GM12878 (cell line): ENCODE results near the gene ANKRD28. TPM values are rescaled to one million over a fixed set of nuclear protein-coding genes. Genes with fewer than 3 reads are reported as not detected.

Source experiments
- ATAC-seq: fragments of 200-7000 bp; cut with Tn5 transposase; 3 replicates; pipeline ENCODE4 v1.9.1; 2020; ENCODE audit warnings: mild to moderate bottlenecking, moderate library complexity
- BruUV-seq: library from RNA; stranded (reverse); fragments of 400-500 nt; replicated peaks from 2 replicates; lab custom pipeline; 2021; lab: Mats Ljungman, UMichigan
- CTCF ChIA-PET: fragments of 300-600 bp; sonication (Branson Sonifier 250); formaldehyde crosslinking; extraction: SDS; loops from one replicate; lab custom pipeline; 2021; ENCODE audit warnings: inconsistent platforms; lab: Yijun Ruan, JAX
- POLR2A ChIA-PET: fragments of 350-600 bp; formaldehyde crosslinking; extraction: SDS; loops from one replicate; lab custom pipeline; 2021; ENCODE audit warnings: inconsistent platforms; lab: Charles Lee
- RAD21 ChIA-PET: fragments of 300-600 bp; sonication (Branson Sonifier 250); formaldehyde crosslinking; loops from one replicate; lab custom pipeline; 2023; ENCODE audit warnings: antibody characterized with exemption; ENCODE audit not compliant: unreplicated experiment; lab: Charles Lee
- SMC1A ChIA-PET: fragments of 300-600 bp; sonication (Branson Sonifier 250); formaldehyde crosslinking; loops from one replicate; lab custom pipeline; 2023; ENCODE audit not compliant: unreplicated experiment, uncharacterized antibody; lab: Charles Lee
- DNase-seq: peaks from one replicate; pipeline ENCODE4 v3.0.0-alpha.2; 2011; ENCODE audit warnings: low read depth, low spot score
- FAIRE-seq: peaks from 3 replicates; lab custom pipeline; 2011; peaks lifted over from hg19 to GRCh38; lab: Jason Lieb, UNC
- H2AFZ ChIP-seq: 2 replicates; pipeline ENCODE4 v1.6.0; 2011; ENCODE audit warnings: low read depth, low read length, control low read depth; ENCODE audit not compliant: control insufficient read depth
- H3K27ac ChIP-seq: 2 replicates; pipeline ENCODE4 v1.5.1; 2011; ENCODE audit warnings: control low read depth; ENCODE audit not compliant: control insufficient read depth, insufficient read depth
- H3K27me3 ChIP-seq, 2 experiments: replicated peaks in 1 of 2; 2 replicates each; pipeline versions ENCODE4 v1.6.0 to v1.6.1; 2011; ENCODE audit warnings: low read length in 1 of 2; ENCODE audit not compliant: control insufficient read depth in 2 of 2, insufficient read depth in 2 of 2
- H3K36me3 ChIP-seq, 2 experiments: 2 replicates each; pipeline ENCODE4 v1.5.1; 2011; ENCODE audit warnings: low read length in 1 of 2; ENCODE audit not compliant: control insufficient read depth in 2 of 2, insufficient read depth in 2 of 2
- H3K4me1 ChIP-seq: 2 replicates; pipeline ENCODE4 v1.6.1; 2011; ENCODE audit warnings: mild to moderate bottlenecking, low read length, moderate library complexity, mixed read lengths; ENCODE audit not compliant: control insufficient read depth, insufficient read depth
- H3K4me2 ChIP-seq: 2 replicates; pipeline ENCODE4 v1.6.0; 2011; ENCODE audit warnings: control low read depth; ENCODE audit not compliant: control insufficient read depth, insufficient read depth
- H3K4me3 ChIP-seq: fragments of 200-600 bp; sonication (generic); 2 replicates; pipeline ENCODE4 v1.5.1; 2016
- H3K79me2 ChIP-seq: 2 replicates; pipeline ENCODE4 v1.6.0; 2011; ENCODE audit warnings: low read length; ENCODE audit not compliant: control insufficient read depth, insufficient read depth
- H3K9ac ChIP-seq: 2 replicates; pipeline ENCODE4 v1.8.0; 2011; ENCODE audit warnings: low read length, control low read depth, mixed read lengths; ENCODE audit not compliant: control insufficient read depth, insufficient read depth
- H3K9me3 ChIP-seq: replicated peaks from 3 replicates; pipeline ENCODE4 v1.5.1; 2011; ENCODE audit warnings: mild to moderate bottlenecking, low read length; ENCODE audit not compliant: control insufficient read depth, insufficient read depth
- H4K20me1 ChIP-seq: 2 replicates; pipeline ENCODE4 v1.6.0; 2011; ENCODE audit not compliant: control insufficient read depth, insufficient read depth
- BMI1 ChIP-seq: fragments of 450-650 bp; IDR thresholded peaks from 2 replicates; pipeline ENCODE4 v1.6.1; 2016; ENCODE audit warnings: mild to moderate bottlenecking, moderate library complexity, borderline replicate concordance
- CBX3 ChIP-seq: fragments of 200-600 bp; sonication (generic); IDR thresholded peaks from 2 replicates; pipeline ENCODE4 v1.6.1; 2016; ENCODE audit warnings: low read depth, borderline replicate concordance
- CHD1 ChIP-seq: IDR thresholded peaks from 2 replicates; pipeline ENCODE4 v1.6.1; 2012; ENCODE audit warnings: low read depth, low read length, improper control_type of control experiment
- DPF2 ChIP-seq: fragments of 450-650 bp; IDR thresholded peaks from 2 replicates; pipeline ENCODE4 v1.6.1; 2017; ENCODE audit warnings: mild to moderate bottlenecking
- ETV6 ChIP-seq, 2 experiments: fragments of 450-650 bp in 1 of 2; IDR thresholded peaks in 1 of 2; conservative IDR thresholded peaks in 1 of 2; 2 replicates each; pipeline ENCODE4 v1.6.1; 2014; ENCODE audit warnings: antibody characterized with exemption in 1 of 2, borderline replicate concordance in 1 of 2, low read depth in 1 of 2, mild to moderate bottlenecking in 1 of 2, moderate library complexity in 1 of 2
- IKZF1 ChIP-seq: fragments of 450-650 bp; conservative IDR thresholded peaks from 2 replicates; pipeline ENCODE4 v1.6.1; 2017; ENCODE audit warnings: antibody characterized with exemption, mild to moderate bottlenecking
- JUND ChIP-seq: IDR thresholded peaks from 2 replicates; pipeline ENCODE4 v1.6.1; 2012; ENCODE audit warnings: low read depth, mild to moderate bottlenecking, low read length, improper control_type of control experiment, moderate library complexity
- MEF2B ChIP-seq: fragments of 450-650 bp; IDR thresholded peaks from 2 replicates; pipeline ENCODE4 v1.6.1; 2018; ENCODE audit warnings: mild to moderate bottlenecking, moderate library complexity; ENCODE audit not compliant: partially characterized antibody, poor library complexity, severe bottlenecking
- MTA2 ChIP-seq: fragments of 450-650 bp; IDR thresholded peaks from 2 replicates; pipeline ENCODE4 v1.6.1; 2016; ENCODE audit warnings: low read depth, mild to moderate bottlenecking, moderate library complexity
- SMC3 ChIP-seq: IDR thresholded peaks from 2 replicates; pipeline ENCODE4 v1.6.1; 2011; ENCODE audit warnings: low read length, improper control_type of control experiment, borderline replicate concordance
- SREBF2 ChIP-seq: IDR thresholded peaks from 2 replicates; pipeline ENCODE4 v1.6.1; 2012; ENCODE audit warnings: mild to moderate bottlenecking, low read length
- ZNF687 ChIP-seq: fragments of 450-650 bp; IDR thresholded peaks from 2 replicates; pipeline ENCODE4 v1.6.1; 2017; ENCODE audit warnings: mild to moderate bottlenecking, moderate library complexity
- WGBS: methylation state at CpG from one replicate; pipeline ENCODE4 v1.1.6; 2016; ENCODE audit warnings: low lambda C conversion rate; ENCODE audit not compliant: insufficient replicate concordance, insufficient coverage; ENCODE audit errors: missing lambda C conversion rate; 5-methylcytosine and 5-hydroxymethylcytosine counted together
- in situ Hi-C: fragments of 300-500 bp; cut with MboI; formaldehyde crosslinking; loops from 9 replicates; pipeline ENCODE4 v1.14.3; 2018; ENCODE audit warnings: mixed read lengths
- intact Hi-C: fragments of 100-400 bp; cut with micrococcal nuclease; formaldehyde crosslinking; loops from one replicate; pipeline ENCODE4 v1.14.2; 2022; ENCODE audit not compliant: unreplicated experiment
- polyA plus RNA-seq, 11 experiments: library from polyadenylated mRNA; depleted of rRNA in 4 of 11; unstranded in 6 of 11; stranded (reverse) in 5 of 11; fragments of >200 nt; fragmentation: Nextera tagmentation in 4 of 11; fragmentation: Illumina TruSeq in 1 of 11; extraction: Ambion mirVana in 4 of 11; extraction: Trizol in 1 of 11; gene quantifications; 1 replicate in 1 of 11; 2 replicates in 10 of 11; pipeline versions ENCODE4 v1.2.1 to v1.2.3, GENCODE V29; 2011 to 2016; ENCODE audit warnings: inconsistent platforms in 2 of 11, missing spikeins in 2 of 11, low read depth in 1 of 11
- total RNA-seq, 4 experiments: library from RNA; depleted of rRNA in 3 of 4; stranded (reverse); fragments of >200 nt in 3 of 4; fragmentation: Illumina TruSeq in 1 of 4; extraction: Trizol in 1 of 4; gene quantifications; 2 replicates each; pipeline versions ENCODE4 v1.2.1 to v1.2.3, GENCODE V29; 2013 to 2021

ANKRD28 gene
- total and polyA plus RNA-seq, 10 of the 15 experiments (the other 5 are each of a cell fraction or from before 2014, with no cell fraction given) = 11.2 to 105 (median 38.3) TPM

- peaks cover 34% of the 10 kb centered on the region for H3K4me1 ChIP-seq
- POLR2A ChIA-PET = interaction anchor here (0.5 to 1.9 kb wide), 4 partner anchors 9 to 987 kb away, joined by 3 to 8 read pairs (median 3); no protein-coding TSS in a partner anchor
- no peak overlapping the region for H3K27ac ChIP-seq
- TF ChIP-seq CBX3 (no peak), BMI1 (no peak), MTA2 (no peak)
- TF ChIP-seq, all 136 proteins: peak for 0
- no peaks in the 10 kb centered on the region for H3K27me3 ChIP-seq
- 84% methylated on average over 6 of the region's 6 CpGs for WGBS
- BruUV-seq = no TSS peak
- ChIA-PET SMC1A (interaction anchor here (0.6 to 6.7 kb wide), 6 partner anchors 9 to 161 kb away, joined by 3 to 61 read pairs (median 6); no protein-coding TSS in a partner anchor), RAD21 (interaction anchor here (1.0 to 3.5 kb wide), 4 partner anchors 15 to 167 kb away, joined by 3 to 22 read pairs (median 4); no protein-coding TSS in a partner anchor), CTCF (interaction anchor here (0.6 to 2.2 kb wide), 4 partner anchors 8 to 678 kb away, joined by 4 to 8 read pairs (median 4); no protein-coding TSS in a partner anchor)
- no peaks in the 10 kb centered on the region for H3K79me2 ChIP-seq
- H3K4me2 ChIP-seq = no peak overlapping the region
- H3K36me3 ChIP-seq = no peaks in the 10 kb centered on the region; a peak in 1 of 4 replicates
- intact Hi-C loops = loop anchor here (10.0 kb wide), 1 partner anchor 870 kb away; the partner anchor contains the start of gene RFTN1
- DNase-seq (no peak), ATAC-seq (no peak), FAIRE-seq (no peak)
- in situ Hi-C loops = no loop called here
- no peak overlapping the region for H2AFZ ChIP-seq
- H3K9ac ChIP-seq = no peak overlapping the region
- peaks cover 5% of the 10 kb centered on the region; the same call in 2 of the 3 replicates for H3K9me3 ChIP-seq
- H4K20me1 ChIP-seq = no peaks in the 10 kb centered on the region
- no peak overlapping the region for H3K4me3 ChIP-seq
Measured at GRCh38 chr3:15645246-15645645, 152.5 kb downstream of the ANKRD28 start.

DNA sequence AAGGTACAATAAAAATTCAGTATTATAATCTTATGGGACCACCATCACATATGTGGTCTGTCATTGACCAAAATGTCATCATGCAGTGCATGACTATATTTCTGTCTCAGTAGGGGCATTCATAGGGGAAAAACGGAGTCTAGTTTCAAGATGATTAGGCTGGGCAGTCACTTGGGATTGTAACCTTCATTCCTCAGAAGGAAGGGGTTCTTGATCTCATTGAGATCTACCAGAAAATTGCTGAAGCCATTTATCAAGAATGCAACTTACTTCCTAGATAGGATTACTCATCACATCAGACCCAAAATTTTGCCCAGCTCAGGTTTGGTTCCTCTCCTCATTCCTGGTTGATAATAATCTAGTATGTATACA, 158.9 kb downstream of the ANKRD28 start:
- H3K4me3 ChIP-seq = no peak overlapping the region
- SMC1A ChIA-PET = interaction anchor here (0.7 to 14.5 kb wide), 5 partner anchors 8 to 413 kb away, joined by 3 to 362 read pairs (median 10); partner anchors contain the start of gene ANKRD28
- peaks cover 32% of the 10 kb centered on the region for H3K4me1 ChIP-seq
- intact Hi-C loops = loop anchor here (5.0 to 10.0 kb wide), 2 partner anchors 218 to 536 kb away; partner anchors contain the start of gene GALNT15
- H3K27me3 ChIP-seq = no peaks in the 10 kb centered on the region
- CTCF ChIA-PET = interaction anchor here (1.7 kb wide), 1 partner anchor 8 kb away, joined by 7 read pairs; no protein-coding TSS in a partner anchor
- no peak overlapping the region for H3K9ac ChIP-seq
- no peaks in the 10 kb centered on the region for H4K20me1 ChIP-seq
- peak overlapping the region; percentile 64 for H3K4me2 ChIP-seq
- POLR2A ChIA-PET = interaction anchor here (1.0 kb wide), 1 partner anchor 18 kb away, joined by 3 read pairs; no protein-coding TSS in a partner anchor
- FAIRE-seq (no peak), ATAC-seq (peak; percentile 61), DNase-seq (peak; percentile 57)
- WGBS = 0% methylated on average over 1 of the region's 1 CpG
- no peak overlapping the region for H2AFZ ChIP-seq
- BruUV-seq = no TSS peak
- no peaks in the 10 kb centered on the region for H3K36me3 ChIP-seq
- H3K79me2 ChIP-seq = no peaks in the 10 kb centered on the region
- peaks cover 6% of the 10 kb centered on the region; the same call in 2 of the 3 replicates for H3K9me3 ChIP-seq
- in situ Hi-C loops = loop anchor here (5.0 kb wide), 1 partner anchor 168 kb away; no protein-coding TSS in a partner anchor
- RAD21 ChIA-PET = interaction anchor here (0.7 to 2.5 kb wide), 8 partner anchors 8 to 254 kb away, joined by 3 to 13 read pairs (median 4); partner anchors contain the start of gene ANKRD28
- H3K27ac ChIP-seq = peak overlapping the region; percentile 58; the same call in 1 of the 2 replicates
- TF ChIP-seq CHD1 (no peak), IKZF1 (peak; percentile 77), JUND (peak; percentile 35; the same call in 1 of the 2 replicates), SMC3 (no peak), ETV6 (conservative IDR thresholded peaks at IDR 0.05 in 1 of 2, IDR thresholded peaks at IDR 0.05 in 1 of 2; ENCODE audit: borderline replicate concordance in 1 of 2, low read depth in 1 of 2) (peak in 1 of 2 experiments; percentile 82; a peak in 1 of 4 replicates), MEF2B (peak; percentile 64), DPF2 (peak; percentile 78; the same call in 1 of the 2 replicates), SREBF2 (no peak), ZNF687 (0 out of 2 replicates have a peak, but pooled peaks have one; percentile 31)
